ENCODE results near the gene WHRN. TPM values are rescaled to one million over a fixed set of nuclear protein-coding genes. Genes with fewer than 3 reads are reported as not detected.

The WHRN gene
- total and polyA plus RNA-seq, 2 of the 8 experiments (the other 6 are each of a cell fraction or from before 2014, with no cell fraction given), result 4.4 to 7.7 TPM

- no peak overlapping the region for H3K18ac ChIP-seq (ENCODE audit: extremely low read depth, low read length)
- no peak overlapping the region for H3K4me2 ChIP-seq (ENCODE audit: insufficient read depth in 1 of 2, low read depth in 2 of 2, low read length in 2 of 2)
- no peak overlapping the region for H2BK5ac ChIP-seq (ENCODE audit: low read depth, low read length)
- no peak overlapping the region for H3K23ac ChIP-seq (ENCODE audit: insufficient read length)
- H3K27me3 ChIP-seq (replicated peaks in 1 of 4; ENCODE audit: control insufficient read depth in 3 of 4, extremely low read depth in 1 of 4, insufficient read depth in 3 of 4, low read length in 3 of 4), result peaks cover 0 to 2% (median 0%) of the 10 kb centered on the region in 4 experiments; a peak in 2 of 7 replicates
- no peak overlapping the region for H3K27ac ChIP-seq (ENCODE audit: low read depth, low read length)
- no peak overlapping the region for H2BK12ac ChIP-seq (ENCODE audit: low read depth, low read length)
- H2AK5ac ChIP-seq (ENCODE audit: low read depth, low read length), result no peak overlapping the region
- TF ChIP-seq POLR2AphosphoS5 (IDR thresholded peaks at IDR 0.05; ENCODE audit: low read depth, low read length) (no peak), TEAD4 (IDR thresholded peaks at IDR 0.05; ENCODE audit: low read depth, low read length) (no peak)
- no peaks in the 10 kb centered on the region for H3K9me3 ChIP-seq (ENCODE audit: insufficient read depth in 2 of 2, low read depth in 1 of 2, low read length in 1 of 2)
- H3K14ac ChIP-seq (ENCODE audit: insufficient read length), result no peak overlapping the region
- H4K5ac ChIP-seq (ENCODE audit: insufficient read length, low read depth, low read length), result no peak overlapping the region
- H3K79me2 ChIP-seq (ENCODE audit: control insufficient read depth in 1 of 2, insufficient read depth in 2 of 2, low read length in 2 of 2), result no peaks in the 10 kb centered on the region
- H4K20me1 ChIP-seq (replicated peaks in 1 of 2; ENCODE audit: control insufficient read depth in 1 of 2, insufficient read depth in 2 of 2, low read length in 2 of 2), result no peaks in the 10 kb centered on the region
- CTCF ChIA-PET (ENCODE audit: partially characterized antibody), result interaction anchor here (1.0 to 3.1 kb wide), 8 partner anchors 9 to 113 kb away, joined by 3 to 14 read pairs (median 4); no protein-coding TSS in a partner anchor
- H3K56ac ChIP-seq (replicated peaks; ENCODE audit: insufficient read length, low read depth, low read length), result no peak overlapping the region
- H3K79me1 ChIP-seq (ENCODE audit: low read depth, low read length), result no peaks in the 10 kb centered on the region
- 0 out of 2 replicates have a peak, but pooled peaks cover 2% of the 10 kb centered on the region for H3K23me2 ChIP-seq (ENCODE audit: low read depth, low read length)
- H3K4me1 ChIP-seq (replicated peaks in 1 of 4; ENCODE audit: control insufficient read depth in 3 of 4, insufficient read depth in 4 of 4, low read length in 3 of 4), result no peaks in the 10 kb centered on the region
- no peak overlapping the region for H2BK120ac ChIP-seq (replicated peaks; ENCODE audit: low read depth, low read length)
- POLR2A ChIA-PET (ENCODE audit: partially characterized antibody), result interaction anchor here (1.0 to 3.1 kb wide), 3 partner anchors 16 to 93 kb away, joined by 3 to 9 read pairs (median 6); partner anchors contain the start of genes ATP6V1G1 and TMEM268
- no peak overlapping the region for H3K4me3 ChIP-seq (ENCODE audit: extremely low read depth in 1 of 4, insufficient read depth in 2 of 4, low read depth in 3 of 4, low read length in 4 of 4)
- no peak overlapping the region for H2BK20ac ChIP-seq (ENCODE audit: low read length)
- H2BK15ac ChIP-seq (ENCODE audit: low read length), result no peak overlapping the region
- FAIRE-seq (no peak), DNase-seq (ENCODE audit: low read depth in 1 of 2, low spot score in 2 of 2) (no peak)
- H3K36me3 ChIP-seq (ENCODE audit: control insufficient read depth in 2 of 4, insufficient read depth in 4 of 4, low read length in 3 of 4), result no peaks in the 10 kb centered on the region
- no peak overlapping the region for H4K91ac ChIP-seq (replicated peaks; ENCODE audit: insufficient read length, low read length)
- no peak overlapping the region for H4K8ac ChIP-seq (ENCODE audit: extremely low read depth, insufficient read depth, low read length)
- H3K9ac ChIP-seq (replicated peaks in 1 of 4; ENCODE audit: extremely low read depth in 1 of 4, low read depth in 3 of 4, low read length in 3 of 4), result no peak overlapping the region
- 77% methylated on average over 4 of the region's 4 CpGs; no CpG with 5 or more reads in 1 of the 2 experiments for WGBS, 2 experiments (ENCODE audit: extremely low coverage in 1 of 2, insufficient coverage in 1 of 2, insufficient read length in 1 of 2, insufficient replicate concordance in 2 of 2, low coverage in 1 of 2, low lambda C conversion rate in 2 of 2, missing lambda C conversion rate in 1 of 2)
- H2AFZ ChIP-seq (ENCODE audit: low read length), result peak overlapping the region; percentile 15; the same call in 1 of the 2 replicates
- no peak overlapping the region for H3K4ac ChIP-seq (replicated peaks; ENCODE audit: insufficient read length, low read depth, low read length)
Observed at GRCh38 chr9:114518599-114519022, 13.3 kb upstream of the WHRN start.

Data from H1 (cell line).